Panc1 (cell line): Measurements from ENCODE around the gene MRLN. TPM values are rescaled to one million over a fixed set of nuclear protein-coding genes. Genes with fewer than 3 reads are reported as not detected.

Source experiments
- ATAC-seq: fragments of 200-7000 bp; cut with Tn5 transposase; 2 replicates; pipeline ENCODE4 v1.9.1; 2020; ENCODE audit warnings: mild to moderate bottlenecking, moderate library complexity
- BruUV-seq: library from RNA; stranded (reverse); fragments of 400-500 nt; replicated peaks from 2 replicates; lab custom pipeline; 2021; lab: Mats Ljungman, UMichigan
- CTCF ChIA-PET: fragments of 300-600 bp; sonication (Branson Sonifier 250); formaldehyde crosslinking; loops from one replicate; lab custom pipeline; 2022; ENCODE audit warnings: antibody characterized with exemption; lab: Charles Lee
- POLR2A ChIA-PET: fragments of 300-600 bp; sonication (Branson Sonifier 250); formaldehyde crosslinking; loops from one replicate; lab custom pipeline; 2022; ENCODE audit warnings: antibody characterized with exemption; lab: Charles Lee
- DNase-seq: peaks from one replicate; pipeline ENCODE4 v3.0.0-alpha.2; 2010; ENCODE audit warnings: low read depth, low spot score
- H3K27ac ChIP-seq: 2 replicates; pipeline ENCODE4 v1.5.1; 2011; ENCODE audit warnings: mild to moderate bottlenecking, low read length, inconsistent platforms
- H3K27me3 ChIP-seq: fragments of 200-500 bp; sonication (Bioruptor generic); 2 replicates; pipeline ENCODE4 v1.6.0; 2014; ENCODE audit warnings: low read length, inconsistent platforms; ENCODE audit not compliant: control insufficient read depth, insufficient read depth
- H3K36me3 ChIP-seq: fragments of 200-500 bp; sonication (Bioruptor generic); 2 replicates; pipeline ENCODE4 v1.5.1; 2014; ENCODE audit warnings: inconsistent platforms, mild to moderate bottlenecking, low read length, moderate library complexity; ENCODE audit not compliant: control insufficient read depth, insufficient read depth
- H3K4me1 ChIP-seq: 2 replicates; pipeline ENCODE4 v1.5.1; 2011; ENCODE audit warnings: inconsistent platforms, mild to moderate bottlenecking, low read length, moderate library complexity; ENCODE audit not compliant: control insufficient read depth, insufficient read depth
- H3K4me3 ChIP-seq, 2 experiments: 2 replicates each; pipeline ENCODE4 v1.5.1; 2011 to 2012; ENCODE audit warnings: low read depth in 2 of 2, low read length in 2 of 2, mild to moderate bottlenecking in 2 of 2, inconsistent platforms in 1 of 2, moderate library complexity in 1 of 2
- H3K9me3 ChIP-seq: fragments of 200-500 bp; sonication (Bioruptor generic); 2 replicates; pipeline ENCODE4 v1.5.1; 2014; ENCODE audit warnings: low read depth, mild to moderate bottlenecking, inconsistent platforms, low read length, moderate library complexity; ENCODE audit not compliant: control insufficient read depth, insufficient read depth
- POLR2AphosphoS5 ChIP-seq: IDR thresholded peaks from 2 replicates; pipeline ENCODE4 v1.6.1; 2012; ENCODE audit warnings: mild to moderate bottlenecking, low read depth, low read length, moderate library complexity
- SIN3A ChIP-seq: IDR thresholded peaks from 2 replicates; pipeline ENCODE4 v1.6.1; 2012; ENCODE audit warnings: low read depth, mild to moderate bottlenecking, low read length, moderate library complexity, borderline replicate concordance; ENCODE audit not compliant: insufficient read depth
- TCF7L2 ChIP-seq: IDR thresholded peaks from 2 replicates; pipeline ENCODE4 v1.6.1; 2011; ENCODE audit warnings: mild to moderate bottlenecking, low read depth, low read length, inconsistent platforms
- in situ Hi-C: cut with HindIII; loops from 2 replicates; pipeline ENCODE4 v1.10.0; 2016; ENCODE audit warnings: low sequenced_read_pairs, low pct_unique_long_range_greater_than_20kb
- intact Hi-C: fragments of 100-400 bp; cut with micrococcal nuclease; formaldehyde crosslinking; loops from one replicate; pipeline ENCODE4 v1.10.0; 2022; ENCODE audit not compliant: unreplicated experiment
- total RNA-seq: library from RNA; stranded (reverse); gene quantifications from one replicate; pipeline ENCODE4 v1.2.1, GENCODE V29; 2021; ENCODE audit not compliant: unreplicated experiment
- TF ChIP-seq, protein P1 (sequence below): fragments of 450-650 bp; IDR thresholded peaks from 2 replicates; pipeline ENCODE4 v1.5.1; 2017; ENCODE audit warnings: mild to moderate bottlenecking
- TF ChIP-seq, protein P2 (sequence below), 2 experiments: IDR thresholded peaks; 2 replicates each; pipeline ENCODE4 v1.6.1; 2011 to 2012; ENCODE audit warnings: low read depth in 2 of 2, control low read depth in 1 of 2, low read length in 1 of 2, mild to moderate bottlenecking in 1 of 2, moderate library complexity in 1 of 2; ENCODE audit not compliant: insufficient read depth in 1 of 2

The MRLN gene
- total RNA-seq, 1 experiment from 2014 or later = not detected

DNA sequence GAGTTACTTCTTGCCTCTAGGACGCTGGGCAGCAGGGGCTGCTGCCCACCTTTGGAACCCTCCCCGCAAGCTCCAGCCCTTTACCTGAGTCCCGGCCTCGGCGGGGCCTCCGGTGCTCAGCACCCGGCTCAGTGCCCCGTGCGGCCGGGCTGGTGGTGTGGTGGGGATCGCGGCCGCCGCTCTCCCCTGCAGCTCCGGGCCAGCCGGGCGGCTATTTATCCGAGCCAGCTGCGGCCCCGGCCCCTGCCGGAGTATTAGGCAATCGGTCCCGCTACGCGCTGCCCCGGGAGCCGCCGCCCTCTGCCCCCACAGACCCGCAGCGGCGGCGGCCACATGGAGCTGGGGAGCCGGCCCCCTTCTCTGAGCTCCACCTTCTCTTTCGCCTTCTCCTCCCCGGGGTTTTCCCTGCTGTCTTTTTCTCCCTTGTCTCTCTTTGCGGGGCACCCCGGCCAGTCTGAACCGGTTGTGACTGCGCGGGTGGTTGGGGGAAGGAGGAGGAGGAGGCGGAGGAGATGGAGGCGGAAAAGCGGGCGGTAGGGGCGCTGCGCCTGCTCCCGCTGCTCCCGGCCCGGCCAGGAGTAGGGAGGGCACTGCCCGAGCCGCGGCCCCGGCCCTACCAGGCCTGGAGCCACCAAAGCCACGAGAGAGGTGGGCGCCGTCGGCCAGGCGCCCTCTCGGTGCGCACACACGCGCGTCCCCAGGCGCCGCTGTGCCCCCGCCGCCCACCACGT, 43.7 kb downstream of the MRLN start, which contains the start of gene SLC16A9:
Gene SLC16A9, minus strand, starts transcription at position 456 of the 731 bp plus-strand sequence. CDS start 25,559 bp downstream, outside the sequence.
- TF ChIP-seq, protein P1, sequence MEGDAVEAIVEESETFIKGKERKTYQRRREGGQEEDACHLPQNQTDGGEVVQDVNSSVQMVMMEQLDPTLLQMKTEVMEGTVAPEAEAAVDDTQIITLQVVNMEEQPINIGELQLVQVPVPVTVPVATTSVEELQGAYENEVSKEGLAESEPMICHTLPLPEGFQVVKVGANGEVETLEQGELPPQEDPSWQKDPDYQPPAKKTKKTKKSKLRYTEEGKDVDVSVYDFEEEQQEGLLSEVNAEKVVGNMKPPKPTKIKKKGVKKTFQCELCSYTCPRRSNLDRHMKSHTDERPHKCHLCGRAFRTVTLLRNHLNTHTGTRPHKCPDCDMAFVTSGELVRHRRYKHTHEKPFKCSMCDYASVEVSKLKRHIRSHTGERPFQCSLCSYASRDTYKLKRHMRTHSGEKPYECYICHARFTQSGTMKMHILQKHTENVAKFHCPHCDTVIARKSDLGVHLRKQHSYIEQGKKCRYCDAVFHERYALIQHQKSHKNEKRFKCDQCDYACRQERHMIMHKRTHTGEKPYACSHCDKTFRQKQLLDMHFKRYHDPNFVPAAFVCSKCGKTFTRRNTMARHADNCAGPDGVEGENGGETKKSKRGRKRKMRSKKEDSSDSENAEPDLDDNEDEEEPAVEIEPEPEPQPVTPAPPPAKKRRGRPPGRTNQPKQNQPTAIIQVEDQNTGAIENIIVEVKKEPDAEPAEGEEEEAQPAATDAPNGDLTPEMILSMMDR = peak; percentile 71
- TF ChIP-seq, protein P2, sequence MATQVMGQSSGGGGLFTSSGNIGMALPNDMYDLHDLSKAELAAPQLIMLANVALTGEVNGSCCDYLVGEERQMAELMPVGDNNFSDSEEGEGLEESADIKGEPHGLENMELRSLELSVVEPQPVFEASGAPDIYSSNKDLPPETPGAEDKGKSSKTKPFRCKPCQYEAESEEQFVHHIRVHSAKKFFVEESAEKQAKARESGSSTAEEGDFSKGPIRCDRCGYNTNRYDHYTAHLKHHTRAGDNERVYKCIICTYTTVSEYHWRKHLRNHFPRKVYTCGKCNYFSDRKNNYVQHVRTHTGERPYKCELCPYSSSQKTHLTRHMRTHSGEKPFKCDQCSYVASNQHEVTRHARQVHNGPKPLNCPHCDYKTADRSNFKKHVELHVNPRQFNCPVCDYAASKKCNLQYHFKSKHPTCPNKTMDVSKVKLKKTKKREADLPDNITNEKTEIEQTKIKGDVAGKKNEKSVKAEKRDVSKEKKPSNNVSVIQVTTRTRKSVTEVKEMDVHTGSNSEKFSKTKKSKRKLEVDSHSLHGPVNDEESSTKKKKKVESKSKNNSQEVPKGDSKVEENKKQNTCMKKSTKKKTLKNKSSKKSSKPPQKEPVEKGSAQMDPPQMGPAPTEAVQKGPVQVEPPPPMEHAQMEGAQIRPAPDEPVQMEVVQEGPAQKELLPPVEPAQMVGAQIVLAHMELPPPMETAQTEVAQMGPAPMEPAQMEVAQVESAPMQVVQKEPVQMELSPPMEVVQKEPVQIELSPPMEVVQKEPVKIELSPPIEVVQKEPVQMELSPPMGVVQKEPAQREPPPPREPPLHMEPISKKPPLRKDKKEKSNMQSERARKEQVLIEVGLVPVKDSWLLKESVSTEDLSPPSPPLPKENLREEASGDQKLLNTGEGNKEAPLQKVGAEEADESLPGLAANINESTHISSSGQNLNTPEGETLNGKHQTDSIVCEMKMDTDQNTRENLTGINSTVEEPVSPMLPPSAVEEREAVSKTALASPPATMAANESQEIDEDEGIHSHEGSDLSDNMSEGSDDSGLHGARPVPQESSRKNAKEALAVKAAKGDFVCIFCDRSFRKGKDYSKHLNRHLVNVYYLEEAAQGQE (IDR thresholded peaks at IDR 0.05; ENCODE audit: insufficient read depth in 1 of 2, low read depth in 2 of 2, low read length in 1 of 2) = no peak
- TF ChIP-seq SIN3A (no peak), TCF7L2 (no peak), POLR2AphosphoS5 (no peak)
- no peak within 1 kb of the TSS for H3K27ac ChIP-seq
- peak within 1 kb of the TSS; percentile 49 to 50 for H3K4me3 ChIP-seq
- peak; percentile 88 for ATAC-seq
- no peaks in the 10 kb centered on the region for H3K36me3 ChIP-seq
- H3K27me3 ChIP-seq = peaks cover 37% of the 10 kb centered on the region
- no TSS peak for BruUV-seq
- H3K9me3 ChIP-seq = no peaks in the 10 kb centered on the region
- CTCF ChIA-PET = interaction anchor here (0.5 kb wide), 1 partner anchor 29 kb away, joined by 4 read pairs; no protein-coding TSS in a partner anchor
- H3K4me1 ChIP-seq = peaks cover 4% of the 10 kb centered on the region; the same call in 1 of the 2 replicates
- POLR2A ChIA-PET = interaction anchor here (0.6 kb wide), 1 partner anchor 12 kb away, joined by 3 read pairs; no protein-coding TSS in a partner anchor
- in situ Hi-C loops = no loop called here
- DNase-seq = no peak
- intact Hi-C loops = no loop called here

DNA sequence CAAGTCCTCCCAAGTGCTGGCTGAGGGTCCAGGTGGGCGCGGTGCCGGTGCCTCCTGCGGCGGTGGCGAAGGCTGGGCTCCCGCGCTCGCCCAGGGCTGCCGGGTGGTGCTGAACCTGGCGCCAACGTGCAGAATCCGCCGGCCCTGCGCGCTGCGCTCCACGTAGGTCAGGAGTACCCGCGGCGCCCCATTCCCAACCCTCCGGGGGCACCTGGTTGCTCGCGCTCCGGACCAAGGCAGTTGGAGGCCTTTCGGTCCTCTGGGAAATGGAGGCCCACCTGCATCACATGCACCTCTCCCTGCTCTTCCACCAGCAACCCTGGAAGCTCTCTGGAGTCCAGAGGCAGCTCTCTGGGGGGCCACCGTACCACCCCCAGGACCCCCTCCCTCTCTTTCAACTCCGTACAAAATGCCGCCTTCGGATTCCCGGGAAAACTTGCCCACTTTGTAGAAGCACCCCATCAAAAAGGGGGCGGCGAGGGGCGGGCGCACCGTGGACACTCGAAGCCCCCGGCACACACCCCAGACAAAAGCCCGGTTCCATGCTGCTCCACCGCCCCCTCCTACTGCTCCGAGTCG, 44.4 kb downstream of the MRLN start:
- intact Hi-C loops = no loop called here
- POLR2A ChIA-PET = no interaction called here
- peak overlapping the region; percentile 49 to 50 for H3K4me3 ChIP-seq
- H3K4me1 ChIP-seq = peaks cover 4% of the 10 kb centered on the region; the same call in 1 of the 2 replicates
- ATAC-seq (peak; percentile 61), DNase-seq (no peak)
- H3K27ac ChIP-seq = no peak overlapping the region
- in situ Hi-C loops = no loop called here
- TF ChIP-seq POLR2AphosphoS5 (no peak), TCF7L2 (no peak), SIN3A (no peak)
- TF ChIP-seq, protein P2 (IDR thresholded peaks at IDR 0.05; ENCODE audit: insufficient read depth in 1 of 2, low read depth in 2 of 2, low read length in 1 of 2) = no peak
- TF ChIP-seq, protein P1 = no peak
- no TSS peak for BruUV-seq
- peaks cover 37% of the 10 kb centered on the region for H3K27me3 ChIP-seq
- CTCF ChIA-PET = interaction anchor here (0.5 kb wide), 1 partner anchor 30 kb away, joined by 4 read pairs; no protein-coding TSS in a partner anchor
- H3K36me3 ChIP-seq = no peaks in the 10 kb centered on the region
- H3K9me3 ChIP-seq = no peaks in the 10 kb centered on the region
